HG02840 (cell line): ENCODE measurements around the gene OXCT1.
"Not testable (repeated sequence)": the region's sequence is repeated elsewhere in the genome, so short reads cannot be mapped to it uniquely, and the experiment has no call there.

ENCODE experiments used
- ATAC-seq: cut with Tn5 transposase; IDR thresholded peaks from one replicate; pipeline ENCODE4 v1.9.1; 2021; ENCODE audit warnings: mild to moderate bottlenecking, moderate library complexity, moderate number of reproducible peaks; ENCODE audit not compliant: unreplicated experiment, low FRiP score

The OXCT1 gene

GRCh38 chr5:41735213-41735612, 135.0 kb downstream of the OXCT1 start:
- no peak for ATAC-seq

DNA sequence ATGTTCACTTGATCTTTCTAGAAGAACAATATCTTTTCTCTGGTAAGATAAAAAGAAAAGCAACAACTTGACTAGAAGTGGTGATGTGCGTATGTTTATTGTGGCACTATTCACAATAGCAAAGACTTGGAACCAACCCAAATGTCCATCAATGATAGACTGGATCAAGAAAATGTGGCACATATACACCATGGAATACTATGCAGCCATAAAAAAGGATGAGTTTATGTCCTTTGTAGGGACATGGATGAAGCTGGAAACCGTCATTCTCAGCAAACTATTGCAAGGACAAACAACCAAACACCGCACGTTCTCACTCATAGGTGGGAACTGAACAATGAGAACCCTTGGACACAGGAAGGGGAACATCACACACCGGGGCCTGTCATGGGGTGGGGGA, 140.8 kb downstream of the OXCT1 start:
- ATAC-seq = not testable (repeated sequence)

DNA sequence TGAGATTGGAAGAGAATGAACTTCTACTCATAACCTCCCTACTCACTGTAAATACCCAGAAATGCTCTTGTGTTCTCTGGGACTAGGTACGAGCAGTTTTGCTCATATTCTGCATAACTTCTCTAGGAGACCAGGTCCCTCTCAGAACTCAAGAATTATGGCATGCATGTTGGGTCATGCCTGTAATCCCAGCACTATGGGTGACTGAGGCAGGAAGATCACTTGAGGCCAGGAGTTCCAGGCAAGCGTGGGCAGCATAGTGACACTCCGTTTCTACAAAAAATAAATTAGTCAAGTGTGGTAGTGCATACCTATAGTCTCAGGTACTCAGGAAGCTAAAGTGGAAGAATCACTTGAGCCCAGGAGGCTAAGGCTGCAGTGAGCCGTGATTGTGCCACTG, 141.9 kb downstream of the OXCT1 start:
- ATAC-seq = no peak

DNA sequence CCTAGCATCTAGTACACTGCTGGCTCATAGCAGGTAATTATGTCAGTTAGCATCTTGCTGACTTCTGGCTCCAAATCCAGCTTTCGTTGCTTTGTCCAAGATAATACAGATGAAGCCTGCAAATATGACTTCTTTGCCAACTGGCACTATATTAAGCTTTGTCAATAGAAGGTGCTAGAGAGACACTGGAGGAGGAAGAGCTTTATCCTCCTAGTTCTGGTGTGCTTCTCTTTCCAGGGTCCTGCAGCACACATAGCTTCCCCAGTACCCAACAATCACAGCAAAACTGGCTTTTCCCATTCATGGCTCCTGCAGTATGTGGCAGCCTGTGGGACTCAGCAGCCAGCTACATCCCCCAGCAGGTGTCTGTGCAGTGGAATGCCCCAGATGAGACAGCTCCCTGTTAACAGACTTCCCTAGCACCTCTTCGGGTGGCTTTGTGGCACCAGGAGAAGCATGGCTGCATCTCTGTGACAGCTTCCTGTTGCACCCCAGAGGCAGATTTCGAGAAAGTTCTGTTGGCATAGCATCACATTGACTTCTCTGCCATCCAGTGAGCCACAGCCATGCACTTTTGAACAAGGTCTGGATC, 147.8 kb downstream of the OXCT1 start:
- ATAC-seq = no peak

GRCh38 chr5:41721516-41721915, 148.7 kb downstream of the OXCT1 start:
- no peak for ATAC-seq

DNA sequence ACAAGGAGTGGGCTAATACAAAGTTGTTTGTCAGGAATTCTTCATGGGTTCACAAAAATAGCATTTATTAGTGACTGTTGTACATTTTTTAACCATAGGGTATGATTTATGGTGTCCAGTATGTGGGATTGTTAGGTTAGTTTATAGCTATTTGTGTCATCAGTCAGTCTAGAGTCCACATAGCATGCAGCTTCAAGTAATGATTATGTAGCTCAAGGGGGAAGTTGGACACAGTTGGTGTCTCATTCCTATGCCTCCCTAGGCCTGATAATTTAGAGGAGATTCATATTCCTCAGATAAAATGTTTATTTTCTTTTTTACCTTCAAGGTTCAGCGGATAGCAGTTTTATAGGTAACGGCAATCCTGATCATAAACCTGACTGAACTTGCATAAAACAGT, 153.8 kb downstream of the OXCT1 start:
- no peak for ATAC-seq

GRCh38 chr5:41714446-41714845, 155.8 kb downstream of the OXCT1 start:
- ATAC-seq = not testable (repeated sequence)

DNA sequence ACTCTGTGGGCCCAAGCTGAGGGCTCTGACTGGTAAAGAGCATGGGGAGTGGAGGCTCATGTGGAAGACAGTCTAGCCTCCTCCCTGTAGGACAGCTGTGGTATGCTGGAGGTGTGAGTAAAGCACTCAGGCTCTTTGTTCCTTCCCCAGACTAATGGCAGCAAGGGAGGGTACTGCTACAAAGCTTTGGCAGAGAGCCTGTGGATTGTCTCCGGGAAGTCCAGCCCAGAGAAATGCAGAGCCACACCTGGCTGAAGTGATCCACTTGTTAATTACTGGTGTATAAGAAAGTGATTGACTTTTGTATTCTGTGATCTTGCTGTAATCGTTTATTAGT, 161.7 kb downstream of the OXCT1 start:
- ATAC-seq = no peak

DNA sequence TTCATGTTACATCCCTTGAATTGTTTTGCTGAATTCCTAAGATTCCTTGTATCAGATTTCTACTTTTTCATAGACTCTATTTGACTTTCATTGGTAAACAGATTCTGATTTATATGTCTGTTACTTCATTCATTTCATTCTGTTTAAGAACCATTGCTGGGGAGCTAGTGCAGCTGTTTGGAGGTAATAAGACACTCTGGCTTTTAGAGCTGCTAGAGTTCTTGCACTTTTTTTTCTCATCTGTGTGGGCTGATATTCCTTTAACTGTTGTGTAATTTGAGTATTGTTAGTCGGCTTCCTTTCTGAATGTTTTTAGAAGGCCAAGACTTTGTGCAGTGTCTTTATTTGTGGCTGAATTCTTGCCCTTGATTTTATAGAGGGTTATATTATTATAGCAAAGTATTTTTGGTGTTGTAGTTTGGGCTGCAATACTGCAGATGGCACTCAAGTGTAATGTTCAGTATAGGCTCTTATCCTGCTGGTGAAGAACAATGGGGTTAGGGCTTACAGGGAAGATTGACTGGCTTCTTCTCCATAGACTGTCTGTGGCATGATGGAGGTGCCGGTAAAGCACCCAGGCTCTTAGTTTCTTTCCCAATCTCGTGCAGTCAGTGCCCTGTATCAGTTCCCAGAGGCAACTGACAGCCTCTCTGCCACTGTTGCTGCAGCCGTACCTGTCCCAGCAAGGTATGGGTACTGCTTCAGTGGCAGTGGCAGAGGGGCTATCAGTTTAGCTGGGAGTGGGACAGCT, 162.2 kb downstream of the OXCT1 start:
- peak; percentile 74 for ATAC-seq

DNA sequence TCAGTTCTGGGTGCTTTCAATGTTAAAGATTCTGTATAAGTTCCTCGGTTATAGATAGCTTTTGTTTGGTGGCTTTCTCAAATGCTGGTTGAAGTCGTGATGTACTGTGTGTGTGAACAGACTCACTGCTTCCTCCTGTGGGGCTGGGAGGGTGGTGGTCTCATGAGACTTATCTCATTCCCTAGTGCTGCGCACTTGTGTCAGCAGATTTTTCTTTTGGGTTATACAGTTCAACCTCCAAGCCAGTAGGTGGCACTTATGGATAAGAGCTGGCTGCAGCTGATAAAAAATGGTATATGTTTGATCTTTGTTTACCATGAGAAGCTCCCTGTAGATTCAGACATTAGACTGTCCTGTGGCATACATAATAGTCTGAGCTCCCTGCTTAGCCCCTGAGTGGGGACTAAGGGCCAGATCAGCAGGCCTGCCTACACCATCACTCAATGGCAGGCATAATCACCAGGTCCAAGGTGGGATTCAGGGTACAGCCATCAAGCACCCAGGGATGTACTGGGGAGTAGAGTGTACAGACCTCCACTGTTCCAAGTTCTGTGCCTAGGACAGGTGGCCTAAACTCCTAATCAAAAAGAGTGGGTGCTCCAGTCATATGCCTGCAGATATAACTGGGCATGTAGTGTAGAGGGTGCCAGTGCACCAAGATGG, 174.2 kb downstream of the OXCT1 start:
- no peak for ATAC-seq

DNA sequence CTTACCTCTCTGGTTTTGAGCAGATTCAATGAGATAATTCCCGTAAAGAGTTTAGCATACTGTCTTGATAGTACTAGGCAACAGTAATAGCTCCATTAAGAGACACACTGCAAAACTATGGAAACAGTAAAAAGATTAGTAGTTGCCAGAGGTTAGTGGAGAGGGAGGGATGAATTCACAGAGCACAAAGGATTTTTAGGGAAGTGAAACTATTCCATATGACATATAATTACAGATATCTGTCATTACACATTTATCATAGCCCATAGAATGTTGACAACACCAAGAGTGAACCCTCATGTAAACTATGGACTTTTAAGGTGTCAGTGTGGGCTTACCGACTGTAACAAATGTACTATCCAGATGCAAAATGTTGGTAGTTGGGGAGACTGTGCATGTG, 183.5 kb downstream of the OXCT1 start:
- ATAC-seq = no peak

DNA sequence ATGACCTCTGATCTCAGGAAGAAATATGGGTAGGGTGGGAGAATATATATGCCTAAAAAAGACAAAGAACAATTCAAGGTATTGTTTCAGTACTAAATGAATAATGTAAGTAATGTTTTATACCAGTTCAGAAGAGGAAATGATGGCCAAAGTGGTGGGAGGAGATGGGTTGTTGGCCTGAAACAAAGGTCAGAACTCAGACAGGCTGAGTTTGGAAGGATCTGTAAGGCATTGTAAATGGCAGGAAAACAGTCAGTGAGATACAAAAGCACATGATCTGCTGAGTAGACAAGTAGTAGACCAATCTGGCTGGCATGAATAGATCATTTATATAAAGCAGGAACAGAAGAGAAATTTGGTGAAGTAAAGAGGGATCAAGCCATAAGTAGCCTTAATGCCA, 184.0 kb downstream of the OXCT1 start:
- ATAC-seq = no peak

GRCh38 chr5:41683181-41683580, 187.0 kb downstream of the OXCT1 start:
- no peak for ATAC-seq

- ATAC-seq = no peak
Observed at GRCh38 chr5:41682641-41683040, 187.6 kb downstream of the OXCT1 start.

- no peak for ATAC-seq
Observed at GRCh38 chr5:41681840-41682239, 188.4 kb downstream of the OXCT1 start.
